Prostate gland (tissue), 2 donors: ENCODE data around the gene KSR2. TPM values are rescaled to one million over a fixed set of nuclear protein-coding genes. Genes with fewer than 3 reads are reported as not detected.

Experiments
- DNase-seq: peaks from one replicate; pipeline ENCODE4 v3.0.0-alpha.2; 2019; ENCODE audit warnings: low spot score
- H3K27ac ChIP-seq, 2 donors: fragments of 200-600 bp; sonication (generic); 2 replicates each; pipeline ENCODE4 v1.5.1; 2017 to 2019
- H3K27me3 ChIP-seq: fragments of 200-600 bp; sonication (generic); replicated peaks from 2 replicates; pipeline ENCODE4 v1.5.1; 2019; ENCODE audit not compliant: insufficient read depth
- H3K36me3 ChIP-seq, 2 donors: fragments of 200-600 bp; sonication (generic); 1 replicate in 1 of 2; 2 replicates in 1 of 2; pipeline versions ENCODE4 v1.5.1 to v1.8.1; 2017 to 2019
- H3K4me1 ChIP-seq: fragments of 200-600 bp; sonication (generic); replicated peaks from 2 replicates; pipeline ENCODE4 v1.5.1; 2019
- H3K4me3 ChIP-seq, 2 donors: fragments of 200-600 bp; sonication (generic); 2 replicates each; pipeline ENCODE4 v1.5.1; 2017 to 2019
- H3K9me3 ChIP-seq: fragments of 200-600 bp; sonication (generic); 2 replicates; pipeline ENCODE4 v1.5.1; 2017
- POLR2A ChIP-seq: fragments of 450-650 bp; IDR thresholded peaks from one replicate; pipeline ENCODE4 v1.6.1; 2016; ENCODE audit warnings: antibody characterized with exemption, mild to moderate bottlenecking
- POLR2AphosphoS5 ChIP-seq: sonication (generic); formaldehyde crosslinking; IDR thresholded peaks from one replicate; pipeline ENCODE4 v1.6.1; 2017; ENCODE audit warnings: antibody characterized with exemption
- WGBS: methylation state at CpG from one replicate; pipeline ENCODE4 v1.1.5; 2018; 5-methylcytosine and 5-hydroxymethylcytosine counted together
- intact Hi-C: fragments of 100-400 bp; cut with DNase I; formaldehyde crosslinking; loops from one replicate; pipeline ENCODE4 v1.14.2; 2022
- total RNA-seq, 2 donors: library from RNA; depleted of rRNA; stranded (reverse); fragments of >200 nt; gene quantifications; one replicate each; pipeline ENCODE4 v1.1.0, GENCODE V29; 2016
- TF ChIP-seq, protein P1 (sequence below), 4 experiments: fragments of 200-600 bp in 2 of 4; fragments of 450-650 bp in 2 of 4; sonication (generic) in 2 of 4; IDR thresholded peaks; 1 replicate in 3 of 4; 2 replicates in 1 of 4; pipeline ENCODE4 v1.5.1; 2016 to 2019; ENCODE audit warnings: antibody characterized with exemption in 4 of 4, mild to moderate bottlenecking in 2 of 4, moderate library complexity in 2 of 4

KSR2 gene
- total RNA-seq, 2 donors from 2014 or later: 1.0 to 1.7 TPM

- WGBS: 90% methylated on average over 2 of the region's 2 CpGs
- H3K9me3 ChIP-seq: no peaks in the 10 kb centered on the region
- intact Hi-C loops: no loop called here
- no peaks in the 10 kb centered on the region for H3K36me3 ChIP-seq
- H3K27ac ChIP-seq: no peak overlapping the region
- H3K27me3 ChIP-seq: peaks cover 2% of the 10 kb centered on the region
- TF ChIP-seq POLR2AphosphoS5 (no peak), POLR2A (no peak)
- TF ChIP-seq, protein P1, sequence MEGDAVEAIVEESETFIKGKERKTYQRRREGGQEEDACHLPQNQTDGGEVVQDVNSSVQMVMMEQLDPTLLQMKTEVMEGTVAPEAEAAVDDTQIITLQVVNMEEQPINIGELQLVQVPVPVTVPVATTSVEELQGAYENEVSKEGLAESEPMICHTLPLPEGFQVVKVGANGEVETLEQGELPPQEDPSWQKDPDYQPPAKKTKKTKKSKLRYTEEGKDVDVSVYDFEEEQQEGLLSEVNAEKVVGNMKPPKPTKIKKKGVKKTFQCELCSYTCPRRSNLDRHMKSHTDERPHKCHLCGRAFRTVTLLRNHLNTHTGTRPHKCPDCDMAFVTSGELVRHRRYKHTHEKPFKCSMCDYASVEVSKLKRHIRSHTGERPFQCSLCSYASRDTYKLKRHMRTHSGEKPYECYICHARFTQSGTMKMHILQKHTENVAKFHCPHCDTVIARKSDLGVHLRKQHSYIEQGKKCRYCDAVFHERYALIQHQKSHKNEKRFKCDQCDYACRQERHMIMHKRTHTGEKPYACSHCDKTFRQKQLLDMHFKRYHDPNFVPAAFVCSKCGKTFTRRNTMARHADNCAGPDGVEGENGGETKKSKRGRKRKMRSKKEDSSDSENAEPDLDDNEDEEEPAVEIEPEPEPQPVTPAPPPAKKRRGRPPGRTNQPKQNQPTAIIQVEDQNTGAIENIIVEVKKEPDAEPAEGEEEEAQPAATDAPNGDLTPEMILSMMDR (IDR thresholded peaks at IDR 0.05): no peak
- no peak overlapping the region for H3K4me3 ChIP-seq
- no peaks in the 10 kb centered on the region for H3K4me1 ChIP-seq
- no peak for DNase-seq
Measured at GRCh38 chr12:117766008-117766407, 202.8 kb downstream of the KSR2 start.

GRCh38 chr12:117762143-117762542, 206.6 kb downstream of the KSR2 start:
- intact Hi-C loops: no loop called here
- H3K4me3 ChIP-seq: no peak overlapping the region
- no peaks in the 10 kb centered on the region for H3K9me3 ChIP-seq
- H3K27ac ChIP-seq: no peak overlapping the region
- TF ChIP-seq POLR2A (no peak), POLR2AphosphoS5 (no peak)
- TF ChIP-seq, protein P1 (IDR thresholded peaks at IDR 0.05): no peak
- H3K27me3 ChIP-seq: no peaks in the 10 kb centered on the region
- 97% methylated on average over 2 of the region's 2 CpGs for WGBS
- no peak for DNase-seq
- no peaks in the 10 kb centered on the region for H3K36me3 ChIP-seq
- H3K4me1 ChIP-seq: no peaks in the 10 kb centered on the region

DNA sequence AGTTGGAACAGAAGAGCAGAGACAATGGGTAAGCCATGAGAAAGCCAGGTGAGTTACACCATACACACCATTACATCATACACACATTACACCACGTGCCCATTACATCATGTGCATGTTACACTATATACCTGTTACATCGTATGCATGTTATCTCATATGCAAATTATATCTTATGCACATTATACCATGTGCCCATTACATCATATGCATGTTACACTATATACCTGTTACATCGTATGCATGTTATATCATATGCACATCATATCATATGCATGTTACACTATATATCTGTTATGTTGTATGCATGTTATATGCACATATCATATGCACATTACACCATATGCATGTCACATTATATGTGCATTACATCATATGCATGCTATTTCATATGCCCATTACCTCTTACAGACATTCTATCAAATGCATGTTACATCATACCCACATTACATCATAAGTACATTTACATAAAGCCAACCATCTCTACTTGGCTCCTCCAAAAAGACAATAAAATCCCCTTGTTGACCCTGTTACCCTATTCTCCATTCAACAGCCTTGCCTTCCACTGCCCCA, 207.2 kb downstream of the KSR2 start:
- no peak overlapping the region for H3K27ac ChIP-seq
- H3K36me3 ChIP-seq: no peaks in the 10 kb centered on the region
- no peaks in the 10 kb centered on the region for H3K4me1 ChIP-seq
- no peak overlapping the region for H3K4me3 ChIP-seq
- no peak for DNase-seq
- intact Hi-C loops: no loop called here
- TF ChIP-seq POLR2AphosphoS5 (no peak), POLR2A (no peak)
- TF ChIP-seq, protein P1 (IDR thresholded peaks at IDR 0.05): no peak
- no peaks in the 10 kb centered on the region for H3K9me3 ChIP-seq
- 89% methylated on average over 3 of the region's 3 CpGs for WGBS
- H3K27me3 ChIP-seq: no peaks in the 10 kb centered on the region

- Histone ChIP-seq H3K36me3 (no peaks in the 10 kb centered on the region), H3K4me1 (no peaks in the 10 kb centered on the region), H3K4me3 (no peak overlapping the region), H3K9me3 (no peaks in the 10 kb centered on the region), H3K27me3 (no peaks in the 10 kb centered on the region), H3K27ac (no peak overlapping the region)
- no peak for TF ChIP-seq POLR2AphosphoS5
- TF ChIP-seq POLR2A: no peak
- TF ChIP-seq, protein P1 (IDR thresholded peaks at IDR 0.05): no peak
- WGBS: 96% methylated on average over 39 of the region's 39 CpGs
- DNase-seq: no peak
- intact Hi-C loops: no loop called here
Measured at GRCh38 chr12:117760990-117761389, 207.8 kb downstream of the KSR2 start.

GRCh38 chr12:117750657-117751056, 218.1 kb downstream of the KSR2 start:
- no peaks in the 10 kb centered on the region for H3K9me3 ChIP-seq
- no peak overlapping the region for H3K4me3 ChIP-seq
- intact Hi-C loops: no loop called here
- no peaks in the 10 kb centered on the region for H3K4me1 ChIP-seq
- WGBS: 97% methylated on average over 2 of the region's 2 CpGs
- no peak overlapping the region for H3K27ac ChIP-seq
- H3K27me3 ChIP-seq: no peaks in the 10 kb centered on the region
- no peak for DNase-seq
- H3K36me3 ChIP-seq: no peaks in the 10 kb centered on the region
- TF ChIP-seq POLR2AphosphoS5 (no peak), POLR2A (no peak)
- TF ChIP-seq, protein P1 (IDR thresholded peaks at IDR 0.05): no peak
